Renal cortex interstitium (tissue), 11 donors: ENCODE data around the gene CAT. TPM values are rescaled to one million over a fixed set of nuclear protein-coding genes. Genes with fewer than 3 reads are reported as not detected.
"Not testable (repeated sequence)": the region's sequence is repeated elsewhere in the genome, so short reads cannot be mapped to it uniquely, and the experiment has no call there.

Source experiments
- DNase-seq, 11 donors: peaks; one replicate each; pipeline ENCODE4 v3.0.0-alpha.2; 2013; ENCODE audit warnings: low read depth in 9 of 11, low spot score in 4 of 11; ENCODE audit errors: extremely low read depth in 1 of 11
- polyA plus RNA-seq, 3 donors: library from polyadenylated mRNA; unstranded; fragments of 120-200 nt; gene quantifications; one replicate each; pipeline ENCODE4 v1.2.1, GENCODE V29; 2013; ENCODE audit not compliant: insufficient read length in 3 of 3

CAT gene
- polyA plus RNA-seq, 3 donors, result 150 to 191 (median 159) TPM

GRCh38 chr11:34415538-34415937 is 23.2 kb upstream of the CAT start:
- DNase-seq, result no peak

GRCh38 chr11:34416088-34416487 is 22.6 kb upstream of the CAT start:
- no peak for DNase-seq

GRCh38 chr11:34416766-34417165 is 22.0 kb upstream of the CAT start:
- no peak for DNase-seq

- no peak for DNase-seq
These were observed 21.5 kb upstream of the CAT start for GRCh38 chr11:34417202-34417601.

GRCh38 chr11:34419158-34419557 is 19.6 kb upstream of the CAT start:
- DNase-seq, result peak in 1 of 11 donors; percentile 22

- no peak for DNase-seq
These were observed 15.4 kb upstream of the CAT start for GRCh38 chr11:34423300-34423699.

- DNase-seq, result not testable (repeated sequence)
These were observed 13.9 kb upstream of the CAT start for GRCh38 chr11:34424826-34425225.

- no peak for DNase-seq
These were observed 13.4 kb upstream of the CAT start for GRCh38 chr11:34425360-34425759.

GRCh38 chr11:34425867-34426266 is 12.9 kb upstream of the CAT start:
- no peak for DNase-seq

- no peak for DNase-seq
These were observed 12.0 kb upstream of the CAT start for GRCh38 chr11:34426766-34427185.

GRCh38 chr11:34427186-34427805 is 11.4 kb upstream of the CAT start:
- no peak for DNase-seq

GRCh38 chr11:34431979-34432378 is 6.8 kb upstream of the CAT start:
- no peak for DNase-seq

- DNase-seq, result no peak
These were observed 5.9 kb upstream of the CAT start for GRCh38 chr11:34432822-34433221.

- no peak for DNase-seq
These were observed 4.8 kb upstream of the CAT start for GRCh38 chr11:34433899-34434298.

GRCh38 chr11:34437224-34438125 is 1.3 kb upstream of the CAT start:
- DNase-seq, result no peak

GRCh38 chr11:34439610-34440198 is 970 bp downstream of the CAT start:
- DNase-seq, result no peak

- DNase-seq, result no peak
These were observed 3.1 kb downstream of the CAT start for GRCh38 chr11:34441814-34442213.

- DNase-seq, result no peak
These were observed 4.4 kb downstream of the CAT start for GRCh38 chr11:34443136-34443535.

- DNase-seq, result no peak
These were observed 5.7 kb downstream of the CAT start for GRCh38 chr11:34444428-34444827.

- DNase-seq, result no peak
These were observed 7.2 kb downstream of the CAT start for GRCh38 chr11:34445956-34446355.
